Measurements from ENCODE around the gene FNIP2. TPM values are rescaled to one million over a fixed set of nuclear protein-coding genes. Genes with fewer than 3 reads are reported as not detected.
"Not testable (repeated sequence)": the region's sequence is repeated elsewhere in the genome, so short reads cannot be mapped to it uniquely, and the experiment has no call there.

Gene FNIP2
- total RNA-seq, 2 experiments from 2014 or later: 0.09 to 1.0 TPM

GRCh38 chr4:158914218-158914617 is 145.4 kb downstream of the FNIP2 start:
- ChIA-PET POLR2A (interaction anchor here (0.6 to 1.4 kb wide), 2 partner anchors 9 to 770 kb away, joined by 3 read pairs; no protein-coding TSS in a partner anchor), CTCF (ENCODE audit: unreplicated experiment) (no interaction called here)
- H3K36me3 ChIP-seq (ENCODE audit: insufficient read depth, low read length): no peaks in the 10 kb centered on the region
- no peaks in the 10 kb centered on the region for H3K4me1 ChIP-seq (ENCODE audit: insufficient read depth, low read length, poor library complexity, severe bottlenecking)
- no peaks in the 10 kb centered on the region for H3K9me3 ChIP-seq (ENCODE audit: low read length)
- intact Hi-C loops (cut with micrococcal nuclease; ENCODE audit: unreplicated experiment): no loop called here
- no peaks in the 10 kb centered on the region for H4K20me1 ChIP-seq (ENCODE audit: insufficient read depth, low read length)
- TF ChIP-seq CTCF (conservative IDR thresholded peaks at IDR 0.05; ENCODE audit: low read length): no peak
- TF ChIP-seq EZH2phosphoT487 (IDR thresholded peaks at IDR 0.05; ENCODE audit: borderline replicate concordance, low read depth, low read length): no peak
- no peak overlapping the region for H3K27ac ChIP-seq (ENCODE audit: low read depth, low read length, poor library complexity, severe bottlenecking)
- H3K4me3 ChIP-seq (ENCODE audit: low read depth, low read length, poor library complexity, severe bottlenecking): no peak overlapping the region
- no peak overlapping the region for H2AFZ ChIP-seq (ENCODE audit: low read length)
- H3K9me2 ChIP-seq (ENCODE audit: insufficient read depth, low read length): no peaks in the 10 kb centered on the region
- no peak overlapping the region for H3K4me2 ChIP-seq (ENCODE audit: low read length)
- no peak for DNase-seq (ENCODE audit: low spot score)
- no TSS peak for BruUV-seq (replicated peaks)
- no peaks in the 10 kb centered on the region for H3K79me2 ChIP-seq (ENCODE audit: insufficient read depth, low read depth, low read length)

- POLR2A ChIA-PET: interaction anchor here (0.5 to 1.4 kb wide), 3 partner anchors 10 to 641 kb away, joined by 3 read pairs; no protein-coding TSS in a partner anchor
- CTCF ChIA-PET (ENCODE audit: unreplicated experiment): no interaction called here
- H4K20me1 ChIP-seq (ENCODE audit: insufficient read depth, low read length): no peaks in the 10 kb centered on the region
- DNase-seq (ENCODE audit: low spot score): no peak
- H3K36me3 ChIP-seq (ENCODE audit: insufficient read depth, low read length): no peaks in the 10 kb centered on the region
- H3K4me3 ChIP-seq (ENCODE audit: low read depth, low read length, poor library complexity, severe bottlenecking): no peak overlapping the region
- no peak overlapping the region for H3K4me2 ChIP-seq (ENCODE audit: low read length)
- intact Hi-C loops (cut with micrococcal nuclease; ENCODE audit: unreplicated experiment): no loop called here
- H2AFZ ChIP-seq (ENCODE audit: low read length): no peak overlapping the region
- H3K9me3 ChIP-seq (ENCODE audit: low read length): no peaks in the 10 kb centered on the region
- no peak overlapping the region for H3K27ac ChIP-seq (ENCODE audit: low read depth, low read length, poor library complexity, severe bottlenecking)
- no peaks in the 10 kb centered on the region for H3K79me2 ChIP-seq (ENCODE audit: insufficient read depth, low read depth, low read length)
- TF ChIP-seq CTCF (conservative IDR thresholded peaks at IDR 0.05; ENCODE audit: low read length): no peak
- TF ChIP-seq EZH2phosphoT487 (IDR thresholded peaks at IDR 0.05; ENCODE audit: borderline replicate concordance, low read depth, low read length): no peak
- no peaks in the 10 kb centered on the region for H3K9me2 ChIP-seq (ENCODE audit: insufficient read depth, low read length)
- BruUV-seq (replicated peaks): no TSS peak
- H3K4me1 ChIP-seq (ENCODE audit: insufficient read depth, low read length, poor library complexity, severe bottlenecking): no peaks in the 10 kb centered on the region
Observed at GRCh38 chr4:158915683-158916241, 146.9 kb downstream of the FNIP2 start.

GRCh38 chr4:158920452-158920996 is 151.7 kb downstream of the FNIP2 start:
- H3K4me2 ChIP-seq (ENCODE audit: low read length); DNase-seq (ENCODE audit: low spot score); CTCF ChIA-PET (ENCODE audit: unreplicated experiment); H3K36me3 ChIP-seq (ENCODE audit: insufficient read depth, low read length); H3K9me3 ChIP-seq (ENCODE audit: low read length); H3K79me2 ChIP-seq (ENCODE audit: insufficient read depth, low read depth, low read length); intact Hi-C loops (cut with micrococcal nuclease; ENCODE audit: unreplicated experiment); H3K27ac ChIP-seq (ENCODE audit: low read depth, low read length, poor library complexity, severe bottlenecking); H3K4me1 ChIP-seq (ENCODE audit: insufficient read depth, low read length, poor library complexity, severe bottlenecking); H3K9me2 ChIP-seq (ENCODE audit: insufficient read depth, low read length); H4K20me1 ChIP-seq (ENCODE audit: insufficient read depth, low read length); H3K4me3 ChIP-seq (ENCODE audit: low read depth, low read length, poor library complexity, severe bottlenecking); H2AFZ ChIP-seq (ENCODE audit: low read length); POLR2A ChIA-PET; BruUV-seq (replicated peaks): not testable (repeated sequence)

GRCh38 chr4:158927774-158928173 is 158.9 kb downstream of the FNIP2 start:
- H3K4me3 ChIP-seq (ENCODE audit: low read depth, low read length, poor library complexity, severe bottlenecking); H3K79me2 ChIP-seq (ENCODE audit: insufficient read depth, low read depth, low read length); BruUV-seq (replicated peaks); DNase-seq (ENCODE audit: low spot score); H2AFZ ChIP-seq (ENCODE audit: low read length); H3K27ac ChIP-seq (ENCODE audit: low read depth, low read length, poor library complexity, severe bottlenecking); H3K9me2 ChIP-seq (ENCODE audit: insufficient read depth, low read length); CTCF ChIA-PET (ENCODE audit: unreplicated experiment); H3K36me3 ChIP-seq (ENCODE audit: insufficient read depth, low read length); H4K20me1 ChIP-seq (ENCODE audit: insufficient read depth, low read length); H3K9me3 ChIP-seq (ENCODE audit: low read length); H3K4me1 ChIP-seq (ENCODE audit: insufficient read depth, low read length, poor library complexity, severe bottlenecking); H3K4me2 ChIP-seq (ENCODE audit: low read length); intact Hi-C loops (cut with micrococcal nuclease; ENCODE audit: unreplicated experiment): not testable (repeated sequence)
- POLR2A ChIA-PET: interaction anchor here (1.8 kb wide), 1 partner anchor 15 kb away, joined by 4 read pairs; no protein-coding TSS in a partner anchor

All from OCI-LY7 (cell line).